Loucy (cell line): Measurements from ENCODE around the gene AGBL4.

Experiments used
- H2AFZ ChIP-seq: fragments of 200-600 bp; sonication (generic); 2 replicates; pipeline ENCODE4 v1.6.0; 2016; ENCODE audit warnings: antibody characterized with exemption, mild to moderate bottlenecking, low read length, moderate library complexity
- H3F3A ChIP-seq: fragments of 200-600 bp; 2 replicates; pipeline ENCODE4 v1.6.0; 2016; ENCODE audit warnings: antibody characterized with exemption, low read depth, mild to moderate bottlenecking
- H3K27me3 ChIP-seq: fragments of 200-600 bp; sonication (generic); 2 replicates; pipeline ENCODE4 v1.6.1; 2014; ENCODE audit warnings: low read length, mild to moderate bottlenecking; ENCODE audit not compliant: insufficient read depth, poor library complexity, severe bottlenecking
- H3K36me3 ChIP-seq: fragments of 200-600 bp; sonication (generic); 2 replicates; pipeline ENCODE4 v1.6.1; 2016; ENCODE audit warnings: low read length; ENCODE audit not compliant: insufficient read depth
- H3K4me1 ChIP-seq: fragments of 200-600 bp; sonication (generic); 2 replicates; pipeline ENCODE4 v1.5.1; 2014; ENCODE audit warnings: low read length, mild to moderate bottlenecking; ENCODE audit not compliant: insufficient read depth, poor library complexity, severe bottlenecking
- H3K4me2 ChIP-seq: fragments of 200-600 bp; sonication (generic); 2 replicates; pipeline ENCODE4 v1.6.0; 2014; ENCODE audit warnings: antibody characterized with exemption, low read length, low read depth, mild to moderate bottlenecking; ENCODE audit not compliant: poor library complexity, severe bottlenecking
- H3K4me3 ChIP-seq: fragments of 200-600 bp; sonication (generic); 2 replicates; pipeline ENCODE4 v1.5.1; 2014; ENCODE audit warnings: low read length, mild to moderate bottlenecking, mixed read lengths; ENCODE audit not compliant: poor library complexity, severe bottlenecking
- H3K79me2 ChIP-seq: fragments of 200-600 bp; sonication (generic); 2 replicates; pipeline ENCODE4 v1.6.1; 2014; ENCODE audit warnings: low read length; ENCODE audit not compliant: insufficient read depth
- H3K9ac ChIP-seq: fragments of 200-600 bp; sonication (generic); 2 replicates; pipeline ENCODE4 v1.6.0; 2014; ENCODE audit warnings: mild to moderate bottlenecking, low read depth, low read length, moderate library complexity; ENCODE audit not compliant: poor library complexity, severe bottlenecking
- H3K9me2 ChIP-seq: fragments of 200-600 bp; sonication (generic); replicated peaks from 2 replicates; pipeline ENCODE4 v1.6.1; 2016; ENCODE audit warnings: low read depth, low read length, mixed read lengths
- H3K9me3 ChIP-seq: fragments of 200-600 bp; sonication (generic); 2 replicates; pipeline ENCODE4 v1.6.1; 2014; ENCODE audit warnings: mild to moderate bottlenecking, antibody characterized with exemption, low read length, low read depth; ENCODE audit not compliant: insufficient read depth
- H4K20me1 ChIP-seq: fragments of 200-600 bp; sonication (generic); 2 replicates; pipeline ENCODE4 v1.6.0; 2014; ENCODE audit warnings: antibody characterized with exemption, low read length, mild to moderate bottlenecking; ENCODE audit not compliant: insufficient read depth, poor library complexity, severe bottlenecking
- CTCF ChIP-seq: fragments of 200-600 bp; sonication (generic); conservative IDR thresholded peaks from 2 replicates; pipeline ENCODE4 v1.5.1; 2014; ENCODE audit warnings: mild to moderate bottlenecking, antibody characterized with exemption, low read length
- EZH2phosphoT487 ChIP-seq: fragments of 200-600 bp; IDR thresholded peaks from 2 replicates; pipeline ENCODE4 v1.6.1; 2018; ENCODE audit warnings: antibody characterized with exemption, mild to moderate bottlenecking, moderate library complexity, borderline replicate concordance

AGBL4 gene

GRCh38 chr1:49337251-49337650 lies 686.5 kb downstream of the AGBL4 start:
- H2AFZ ChIP-seq = no peak overlapping the region
- no peaks in the 10 kb centered on the region for H3K4me1 ChIP-seq
- no peaks in the 10 kb centered on the region for H3K27me3 ChIP-seq
- H4K20me1 ChIP-seq = no peaks in the 10 kb centered on the region
- H3K36me3 ChIP-seq = no peaks in the 10 kb centered on the region
- TF ChIP-seq CTCF (no peak), EZH2phosphoT487 (no peak)
- no peaks in the 10 kb centered on the region for H3K9me3 ChIP-seq
- no peaks in the 10 kb centered on the region for H3K79me2 ChIP-seq
- no peak overlapping the region for H3K9ac ChIP-seq
- no peaks in the 10 kb centered on the region for H3F3A ChIP-seq
- H3K9me2 ChIP-seq = no peaks in the 10 kb centered on the region
- no peak overlapping the region for H3K4me2 ChIP-seq
- H3K4me3 ChIP-seq = no peak overlapping the region

DNA sequence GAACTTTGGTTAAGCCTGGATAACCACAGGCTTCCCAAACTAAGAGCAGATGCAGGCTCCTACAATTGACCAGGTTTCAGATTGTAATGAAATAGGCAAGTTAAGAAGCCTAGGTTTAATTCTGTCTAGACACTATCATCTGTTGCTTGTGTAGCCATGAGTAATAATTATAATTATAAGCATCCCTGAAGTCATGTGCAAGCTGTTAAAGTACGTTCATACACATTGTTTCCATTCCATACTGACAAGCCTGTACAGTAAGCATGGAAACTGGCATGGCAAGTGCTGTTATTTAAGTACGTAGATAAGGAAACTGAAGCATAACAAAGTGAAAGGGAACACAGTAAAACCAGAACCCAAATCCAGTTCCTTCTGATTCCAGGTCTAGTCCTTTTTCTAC lies 689.8 kb downstream of the AGBL4 start:
- peaks cover 5% of the 10 kb centered on the region; the same call in 1 of the 2 replicates for H3K9me3 ChIP-seq

GRCh38 chr1:49331066-49331852 lies 692.5 kb downstream of the AGBL4 start:
- no peaks in the 10 kb centered on the region for H3K9me2 ChIP-seq
- H3K79me2 ChIP-seq = no peaks in the 10 kb centered on the region
- H3K27me3 ChIP-seq = no peaks in the 10 kb centered on the region
- H3K4me2 ChIP-seq = no peak overlapping the region
- no peaks in the 10 kb centered on the region for H3K4me1 ChIP-seq
- H4K20me1 ChIP-seq = no peaks in the 10 kb centered on the region
- TF ChIP-seq EZH2phosphoT487 (no peak), CTCF (no peak)
- no peaks in the 10 kb centered on the region for H3K36me3 ChIP-seq
- no peaks in the 10 kb centered on the region for H3F3A ChIP-seq
- no peak overlapping the region for H2AFZ ChIP-seq
- H3K9ac ChIP-seq = no peak overlapping the region
- peaks cover 5% of the 10 kb centered on the region; the same call in 1 of the 2 replicates for H3K9me3 ChIP-seq
- H3K4me3 ChIP-seq = no peak overlapping the region

More for the DNA sequence above, 689.8 kb downstream of the AGBL4 start:
- Histone ChIP-seq H3K9me2 (no peaks in the 10 kb centered on the region), H3K4me2 (no peak overlapping the region), H3K36me3 (no peaks in the 10 kb centered on the region), H3K27me3 (no peaks in the 10 kb centered on the region), H4K20me1 (no peaks in the 10 kb centered on the region), H2AFZ (no peak overlapping the region), H3K4me3 (no peak overlapping the region), H3K9ac (no peak overlapping the region), H3K79me2 (no peaks in the 10 kb centered on the region), H3K4me1 (no peaks in the 10 kb centered on the region), H3F3A (no peaks in the 10 kb centered on the region)
- TF ChIP-seq EZH2phosphoT487 = no peak
- TF ChIP-seq CTCF = no peak
